Esophagus squamous epithelium (tissue), 4 donors: ENCODE results near the gene QARS1.

Experiments
- POLR2A ChIP-seq, 4 donors: fragments of 450-650 bp; IDR thresholded peaks; one replicate each; pipeline ENCODE4 v1.6.1; 2017; ENCODE audit warnings: antibody characterized with exemption in 4 of 4, mild to moderate bottlenecking in 4 of 4, moderate library complexity in 3 of 4
- TF ChIP-seq, protein P1 (sequence below), 6 experiments: fragments of 450-650 bp in 4 of 6; fragments of 200-600 bp in 2 of 6; sonication (generic) in 2 of 6; IDR thresholded peaks; one replicate each; pipeline ENCODE4 v1.5.1; 2016 to 2019; ENCODE audit warnings: antibody characterized with exemption in 6 of 6, mild to moderate bottlenecking in 4 of 6, moderate library complexity in 4 of 6

DNA sequence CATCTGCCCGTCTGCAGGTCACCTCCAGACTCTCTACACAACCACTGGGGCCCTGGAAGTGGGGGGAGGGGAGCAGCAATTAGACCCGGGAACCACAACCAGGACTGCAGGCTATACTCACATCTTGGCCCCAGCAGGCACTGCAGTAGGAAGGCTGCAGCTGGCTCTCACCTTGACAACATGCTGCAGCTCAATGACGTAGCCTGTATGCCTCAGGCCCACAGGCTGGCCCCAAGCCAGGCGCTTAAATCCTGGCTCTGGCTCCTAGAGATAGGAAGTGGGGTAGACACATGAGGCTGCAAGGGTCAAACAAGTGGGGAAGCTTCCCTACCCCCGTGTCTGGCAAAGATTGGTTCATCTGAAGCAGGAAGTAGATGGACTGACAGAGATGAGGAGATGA, 6.1 kb downstream of the QARS1 start:
- TF ChIP-seq POLR2A (IDR thresholded peaks at IDR 0.05): no peak
- TF ChIP-seq, protein P1, sequence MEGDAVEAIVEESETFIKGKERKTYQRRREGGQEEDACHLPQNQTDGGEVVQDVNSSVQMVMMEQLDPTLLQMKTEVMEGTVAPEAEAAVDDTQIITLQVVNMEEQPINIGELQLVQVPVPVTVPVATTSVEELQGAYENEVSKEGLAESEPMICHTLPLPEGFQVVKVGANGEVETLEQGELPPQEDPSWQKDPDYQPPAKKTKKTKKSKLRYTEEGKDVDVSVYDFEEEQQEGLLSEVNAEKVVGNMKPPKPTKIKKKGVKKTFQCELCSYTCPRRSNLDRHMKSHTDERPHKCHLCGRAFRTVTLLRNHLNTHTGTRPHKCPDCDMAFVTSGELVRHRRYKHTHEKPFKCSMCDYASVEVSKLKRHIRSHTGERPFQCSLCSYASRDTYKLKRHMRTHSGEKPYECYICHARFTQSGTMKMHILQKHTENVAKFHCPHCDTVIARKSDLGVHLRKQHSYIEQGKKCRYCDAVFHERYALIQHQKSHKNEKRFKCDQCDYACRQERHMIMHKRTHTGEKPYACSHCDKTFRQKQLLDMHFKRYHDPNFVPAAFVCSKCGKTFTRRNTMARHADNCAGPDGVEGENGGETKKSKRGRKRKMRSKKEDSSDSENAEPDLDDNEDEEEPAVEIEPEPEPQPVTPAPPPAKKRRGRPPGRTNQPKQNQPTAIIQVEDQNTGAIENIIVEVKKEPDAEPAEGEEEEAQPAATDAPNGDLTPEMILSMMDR (IDR thresholded peaks at IDR 0.05): no peak
